Body of pancreas (tissue), 4 donors: ENCODE measurements around the gene IL6ST. TPM values are rescaled to one million over a fixed set of nuclear protein-coding genes. Genes with fewer than 3 reads are reported as not detected.

Experiments used
- ATAC-seq: fragments of 150-250 bp; one replicate; pipeline ENCODE4 v1.9.1; 2016
- DNase-seq, 4 donors: peaks; one replicate each; pipeline ENCODE4 v3.0.0-alpha.2; 2019
- H3K27ac ChIP-seq, 4 donors: fragments of 200-600 bp; sonication (generic); 1 replicate in 3 of 4; 2 replicates in 1 of 4; pipeline versions ENCODE4 v1.5.1 to v1.6.1; 2016 to 2019; ENCODE audit warnings: mild to moderate bottlenecking in 1 of 4, mixed read lengths in 1 of 4, moderate library complexity in 1 of 4
- H3K27me3 ChIP-seq, 2 donors: fragments of 200-600 bp; sonication (generic); one replicate each; pipeline ENCODE4 v1.6.0; 2016; ENCODE audit warnings: mild to moderate bottlenecking in 1 of 2
- H3K36me3 ChIP-seq, 2 donors: fragments of 200-600 bp; sonication (generic); replicated peaks in 1 of 2; 2 replicates each; pipeline ENCODE4 v1.5.1; 2016; ENCODE audit warnings: low read depth in 2 of 2; ENCODE audit not compliant: insufficient read depth in 1 of 2
- H3K4me1 ChIP-seq: fragments of 200-600 bp; sonication (generic); one replicate; pipeline ENCODE4 v1.6.0; 2016
- H3K4me3 ChIP-seq, 2 donors: fragments of 200-600 bp; sonication (generic); 1 replicate in 1 of 2; 2 replicates in 1 of 2; pipeline ENCODE4 v1.5.1; 2016 to 2019
- H3K9me3 ChIP-seq, 3 donors: fragments of 200-600 bp; sonication (generic); 1 replicate in 2 of 3; 2 replicates in 1 of 3; pipeline ENCODE4 v1.5.1; 2016
- CTCF ChIP-seq, 7 experiments: fragments of 450-650 bp in 4 of 7; fragments of 200-600 bp in 3 of 7; sonication (generic) in 3 of 7; IDR thresholded peaks; one replicate each; pipeline ENCODE4 v1.5.1; 2016 to 2019; ENCODE audit warnings: antibody characterized with exemption in 7 of 7
- POLR2A ChIP-seq, 3 donors: fragments of 450-650 bp; IDR thresholded peaks; one replicate each; pipeline ENCODE4 v1.6.1; 2016; ENCODE audit warnings: antibody characterized with exemption in 3 of 3, mild to moderate bottlenecking in 2 of 3
- WGBS, 2 donors: methylation state at CpG; one replicate each; pipeline ENCODE4 v1.1.5; 2017; 5-methylcytosine and 5-hydroxymethylcytosine counted together
- intact Hi-C: fragments of 100-400 bp; cut with DNase I; formaldehyde crosslinking; loops from one replicate; pipeline ENCODE4 v1.15.1; 2023
- total RNA-seq, 2 donors: library from RNA; depleted of rRNA; stranded (reverse); fragments of >200 nt; gene quantifications; one replicate each; pipeline ENCODE4 v1.1.0, GENCODE V29; 2016

The IL6ST gene
- total RNA-seq, 2 donors from 2014 or later: 48.1 to 82.5 TPM

- TF ChIP-seq CTCF (IDR thresholded peaks at IDR 0.05) (no peak), POLR2A (IDR thresholded peaks at IDR 0.05) (no peak)
- H3K9me3 ChIP-seq: no peaks in the 10 kb centered on the region
- no peaks in the 10 kb centered on the region for H3K4me1 ChIP-seq
- DNase-seq: peak in 2 of 4 donors; percentile 8 to 29
- H3K36me3 ChIP-seq: no peaks in the 10 kb centered on the region
- H3K27me3 ChIP-seq: no peaks in the 10 kb centered on the region
- H3K4me3 ChIP-seq: no peak overlapping the region
- 50 to 68% methylated on average over 16 to 17 of the region's 17 CpGs for WGBS, 2 donors
- intact Hi-C loops: no loop called here
- ATAC-seq: no peak
- H3K27ac ChIP-seq: peak overlapping the region in 1 of 4 donors; percentile 23
Measured at GRCh38 chr5:55923177-55923771, 71.5 kb downstream of the IL6ST start.

GRCh38 chr5:55921617-55922016 is 73.1 kb downstream of the IL6ST start:
- Histone ChIP-seq H3K9me3 (no peaks in the 10 kb centered on the region), H3K36me3 (no peaks in the 10 kb centered on the region), H3K4me1 (no peaks in the 10 kb centered on the region), H3K4me3 (no peak overlapping the region), H3K27ac (no peak overlapping the region), H3K27me3 (no peaks in the 10 kb centered on the region)
- 87 to 89% methylated on average over 4 of the region's 4 CpGs for WGBS, 2 donors
- DNase-seq (no peak), ATAC-seq (no peak)
- TF ChIP-seq POLR2A (IDR thresholded peaks at IDR 0.05) (no peak), CTCF (IDR thresholded peaks at IDR 0.05) (no peak)
- intact Hi-C loops: no loop called here

GRCh38 chr5:55920784-55921183 is 74.0 kb downstream of the IL6ST start:
- no peak overlapping the region for H3K4me3 ChIP-seq
- H3K4me1 ChIP-seq: no peaks in the 10 kb centered on the region
- DNase-seq (no peak), ATAC-seq (no peak)
- WGBS, 2 donors: 53 to 70% methylated on average over 5 of the region's 5 CpGs
- no peaks in the 10 kb centered on the region for H3K36me3 ChIP-seq
- no peak overlapping the region for H3K27ac ChIP-seq
- H3K9me3 ChIP-seq: no peaks in the 10 kb centered on the region
- no peaks in the 10 kb centered on the region for H3K27me3 ChIP-seq
- TF ChIP-seq CTCF (IDR thresholded peaks at IDR 0.05) (peak in 2 of 7 experiments; percentile 9), POLR2A (IDR thresholded peaks at IDR 0.05) (no peak)
- intact Hi-C loops: no loop called here

GRCh38 chr5:55919625-55920024 is 75.1 kb downstream of the IL6ST start:
- no peak for ATAC-seq
- Histone ChIP-seq H3K9me3 (no peaks in the 10 kb centered on the region), H3K27ac (no peak overlapping the region), H3K4me1 (no peaks in the 10 kb centered on the region), H3K36me3 (no peaks in the 10 kb centered on the region), H3K4me3 (no peak overlapping the region), H3K27me3 (no peaks in the 10 kb centered on the region)
- TF ChIP-seq POLR2A (IDR thresholded peaks at IDR 0.05): no peak
- no peak for TF ChIP-seq CTCF (IDR thresholded peaks at IDR 0.05)
- intact Hi-C loops: no loop called here
- DNase-seq: no peak
- 85 to 96% methylated on average over 3 of the region's 3 CpGs for WGBS, 2 donors
